BLaER1 (cell line): ENCODE results near the gene VIM.
A peak's percentile ranks its signal among the peaks of the same experiment; 100 is the strongest.

ENCODE experiments used
- H3K27ac ChIP-seq: shearing (Covaris generic); formaldehyde crosslinking; 2 replicates; pipeline ENCODE4 v1.8.1; 2022
- H3K27me3 ChIP-seq: shearing (Covaris generic); formaldehyde crosslinking; 2 replicates; pipeline ENCODE4 v1.8.1; 2022
- H3K36me3 ChIP-seq: shearing (Covaris generic); formaldehyde crosslinking; 2 replicates; pipeline ENCODE4 v1.8.1; 2022
- H3K4me1 ChIP-seq: shearing (Covaris generic); formaldehyde crosslinking; 2 replicates; pipeline ENCODE4 v1.8.1; 2022
- H3K4me2 ChIP-seq: shearing (Covaris generic); formaldehyde crosslinking; 2 replicates; pipeline ENCODE4 v1.8.1; 2022
- H3K4me3 ChIP-seq: shearing (Covaris generic); formaldehyde crosslinking; 2 replicates; pipeline ENCODE4 v1.8.1; 2022
- H3K9ac ChIP-seq: shearing (Covaris generic); formaldehyde crosslinking; 2 replicates; pipeline ENCODE4 v1.8.1; 2022
- H3K9me3 ChIP-seq: shearing (Covaris generic); formaldehyde crosslinking; 2 replicates; pipeline ENCODE4 v1.8.1; 2022
- H4K20me1 ChIP-seq: shearing (Covaris generic); formaldehyde crosslinking; 2 replicates; pipeline ENCODE4 v1.8.1; 2022
- Cebpa-rat ChIP-seq: shearing (Covaris generic); IDR thresholded peaks from 2 replicates; pipeline ENCODE4 v1.8.1; 2022

Gene VIM

DNA sequence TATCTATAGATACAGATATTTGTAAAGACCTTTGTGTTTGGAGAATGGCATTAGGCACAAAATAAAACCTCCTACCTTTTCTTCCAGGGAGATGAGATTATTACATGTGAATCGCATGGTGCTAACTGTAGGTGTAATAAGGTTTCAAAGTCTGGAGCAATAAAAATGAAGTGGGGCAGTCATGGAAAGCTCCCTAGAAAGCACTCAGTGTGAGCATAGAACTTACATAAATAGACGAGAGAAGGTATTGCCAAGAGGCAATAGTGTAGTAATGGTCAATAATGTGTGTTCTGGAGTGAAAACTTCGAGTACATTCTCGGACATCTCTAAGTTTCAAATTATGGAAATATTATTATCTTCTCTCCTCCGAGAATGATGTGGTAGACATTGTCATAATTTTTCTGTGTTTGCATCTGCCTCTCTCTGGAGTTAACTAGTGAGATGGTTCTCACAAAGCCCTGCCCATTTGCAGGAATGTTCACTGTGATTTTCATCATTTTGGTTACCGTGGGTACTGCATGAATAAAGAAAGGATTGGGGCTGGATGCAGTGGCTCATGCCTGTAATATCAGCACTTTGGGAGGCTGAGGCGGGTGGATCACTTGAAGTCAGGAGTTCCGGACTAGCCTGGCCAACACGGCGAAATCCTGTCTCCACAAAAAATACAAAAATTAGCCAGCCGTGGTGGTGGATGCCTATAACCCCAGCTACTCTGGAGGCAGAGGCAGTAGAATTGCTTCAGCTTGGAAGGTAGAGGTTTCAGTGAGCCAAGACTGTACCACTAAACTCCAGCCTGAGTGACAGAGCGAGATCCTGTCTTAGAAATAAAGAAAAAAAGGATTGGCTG lies 10.6 kb downstream of the VIM start:
- no peak overlapping the region for H3K27ac ChIP-seq
- TF ChIP-seq Cebpa-rat, result no peak

DNA sequence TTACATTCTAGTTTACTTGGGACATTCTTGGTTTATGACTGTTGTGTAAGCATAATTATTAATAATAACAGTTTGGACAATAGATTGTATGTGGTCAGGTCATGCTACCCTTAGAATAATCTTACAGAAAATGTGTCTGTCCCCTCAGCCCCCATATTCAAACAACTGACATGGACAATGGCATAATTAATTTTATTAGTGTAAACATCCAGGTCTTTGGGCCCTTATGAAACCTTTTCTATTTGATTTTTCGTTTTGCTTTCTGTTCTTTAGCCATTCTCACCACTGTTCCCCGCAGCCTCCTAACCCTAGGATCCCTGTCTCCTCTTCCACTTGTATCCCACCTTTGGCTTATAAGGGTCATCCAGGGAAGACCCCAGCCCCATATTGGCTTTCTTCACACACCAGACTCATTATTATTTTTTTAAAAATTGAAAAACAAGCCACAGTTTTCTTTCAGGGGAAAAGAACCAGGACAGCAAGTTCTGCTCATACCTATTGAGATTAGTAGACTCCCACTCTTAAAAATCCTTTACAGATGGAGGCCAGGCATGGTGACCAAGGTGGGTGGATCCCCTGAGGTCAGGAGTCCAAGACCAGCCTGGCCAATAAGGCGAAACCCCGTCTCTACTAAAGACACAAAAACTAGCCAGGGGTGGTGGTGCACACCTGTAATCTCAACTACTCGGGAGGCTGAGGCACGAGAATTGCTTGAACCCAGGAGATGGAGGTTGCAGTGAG lies 11.5 kb downstream of the VIM start:
- H3K27ac ChIP-seq, result no peak overlapping the region
- peaks cover 40% of the 10 kb centered on the region for H3K36me3 ChIP-seq
- TF ChIP-seq Cebpa-rat, result no peak
- H3K4me1 ChIP-seq, result peaks cover 7% of the 10 kb centered on the region; the same call in 1 of the 2 replicates
- no peaks in the 10 kb centered on the region for H3K9me3 ChIP-seq
- no peak overlapping the region for H3K4me2 ChIP-seq
- peaks cover 38% of the 10 kb centered on the region for H4K20me1 ChIP-seq
- H3K27me3 ChIP-seq, result no peaks in the 10 kb centered on the region
- H3K4me3 ChIP-seq, result no peak overlapping the region
- no peak overlapping the region for H3K9ac ChIP-seq

More for the DNA sequence above, 10.6 kb downstream of the VIM start:
- Histone ChIP-seq H3K9me3 (no peaks in the 10 kb centered on the region), H3K36me3 (peaks cover 49% of the 10 kb centered on the region), H3K4me1 (peaks cover 16% of the 10 kb centered on the region; the same call in 1 of the 2 replicates), H3K4me3 (no peak overlapping the region), H3K27me3 (no peaks in the 10 kb centered on the region), H3K9ac (no peak overlapping the region), H3K4me2 (no peak overlapping the region), H4K20me1 (peaks cover 46% of the 10 kb centered on the region)

DNA sequence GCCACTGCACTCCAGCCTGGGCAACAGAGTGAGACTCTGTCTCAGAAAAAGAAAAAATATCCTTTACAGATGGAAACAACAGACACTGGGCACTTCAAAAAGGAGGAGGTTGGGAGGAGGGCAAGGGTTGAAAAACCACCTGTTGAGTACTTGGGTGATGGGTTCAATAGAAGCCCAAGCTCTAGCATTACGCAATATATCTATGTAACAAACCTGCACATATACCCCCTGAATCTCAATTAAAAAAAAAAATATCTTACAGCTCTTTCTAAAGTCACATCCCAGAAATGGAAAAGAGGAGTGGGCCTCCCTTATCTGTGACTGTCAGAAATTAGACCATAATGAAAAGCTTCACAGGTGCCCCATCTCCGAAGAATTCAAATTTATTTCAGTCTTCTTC lies 12.1 kb downstream of the VIM start:
- H3K4me2 ChIP-seq, result no peak overlapping the region
- H3K4me3 ChIP-seq, result no peak overlapping the region
- H3K9ac ChIP-seq, result no peak overlapping the region
- peak; percentile 82 for TF ChIP-seq Cebpa-rat
- H3K27ac ChIP-seq, result no peak overlapping the region
- H3K4me1 ChIP-seq, result peaks cover 1% of the 10 kb centered on the region; the same call in 1 of the 2 replicates
- H4K20me1 ChIP-seq, result peaks cover 32% of the 10 kb centered on the region
- no peaks in the 10 kb centered on the region for H3K9me3 ChIP-seq
- H3K27me3 ChIP-seq, result no peaks in the 10 kb centered on the region
- H3K36me3 ChIP-seq, result peaks cover 35% of the 10 kb centered on the region

- H3K9me3 ChIP-seq, result no peaks in the 10 kb centered on the region
- no peak for TF ChIP-seq Cebpa-rat
- H3K27me3 ChIP-seq, result no peaks in the 10 kb centered on the region
- peaks cover 27% of the 10 kb centered on the region for H4K20me1 ChIP-seq
- no peak overlapping the region for H3K4me3 ChIP-seq
- no peak overlapping the region for H3K9ac ChIP-seq
- no peaks in the 10 kb centered on the region for H3K4me1 ChIP-seq
- no peak overlapping the region for H3K4me2 ChIP-seq
- peaks cover 29% of the 10 kb centered on the region for H3K36me3 ChIP-seq
- H3K27ac ChIP-seq, result no peak overlapping the region
These were observed 12.6 kb downstream of the VIM start for GRCh38 chr10:17240616-17241015.

DNA sequence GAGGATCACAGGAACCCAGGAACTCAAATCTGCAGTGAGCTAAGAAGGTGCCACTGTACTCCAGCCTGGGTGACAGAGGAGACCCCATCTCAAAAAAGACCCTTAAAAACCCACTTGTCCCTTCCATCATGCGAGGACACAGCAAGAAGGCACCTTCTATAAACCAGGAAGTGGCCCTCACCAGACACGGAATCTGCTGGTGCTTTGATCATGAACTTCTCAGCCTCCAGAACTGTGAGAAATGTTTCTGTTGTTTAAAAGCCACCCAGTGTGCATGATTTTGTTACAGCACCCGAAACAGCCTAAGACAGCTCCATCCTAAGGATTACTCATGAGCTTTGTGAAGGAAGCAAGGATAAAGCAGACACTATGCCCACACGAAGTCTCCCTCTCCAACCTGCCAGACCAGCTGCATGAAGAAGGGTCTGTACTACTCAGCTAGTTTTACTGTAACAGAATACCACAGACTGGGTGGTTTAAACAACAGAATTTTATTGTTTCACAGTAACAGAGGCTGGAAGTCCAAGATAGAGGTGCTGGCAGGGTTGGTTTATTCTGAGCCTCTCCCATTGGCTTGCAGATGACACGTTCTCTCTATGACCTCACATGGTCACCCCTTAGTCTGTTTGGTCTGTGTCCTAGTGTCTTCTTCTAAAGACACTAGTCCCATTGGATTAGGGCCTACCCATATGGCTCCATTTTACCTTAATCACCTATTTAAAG lies 13.7 kb downstream of the VIM start:
- Histone ChIP-seq H4K20me1 (peaks cover 15% of the 10 kb centered on the region; the same call in 1 of the 2 replicates), H3K9ac (no peak overlapping the region), H3K4me2 (no peak overlapping the region), H3K36me3 (peaks cover 18% of the 10 kb centered on the region), H3K4me3 (no peak overlapping the region), H3K27me3 (no peaks in the 10 kb centered on the region), H3K27ac (no peak overlapping the region), H3K9me3 (0 out of 2 replicates have a peak, but pooled peaks cover under 1% of the 10 kb centered on the region), H3K4me1 (no peaks in the 10 kb centered on the region)
- TF ChIP-seq Cebpa-rat, result no peak

GRCh38 chr10:17244700-17245365 lies 16.8 kb downstream of the VIM start:
- Histone ChIP-seq H3K9me3 (peaks cover 13% of the 10 kb centered on the region), H3K4me2 (no peak overlapping the region), H3K27me3 (no peaks in the 10 kb centered on the region), H4K20me1 (no peaks in the 10 kb centered on the region), H3K4me1 (no peaks in the 10 kb centered on the region), H3K36me3 (no peaks in the 10 kb centered on the region), H3K4me3 (no peak overlapping the region), H3K27ac (no peak overlapping the region), H3K9ac (no peak overlapping the region)
- no peak for TF ChIP-seq Cebpa-rat

DNA sequence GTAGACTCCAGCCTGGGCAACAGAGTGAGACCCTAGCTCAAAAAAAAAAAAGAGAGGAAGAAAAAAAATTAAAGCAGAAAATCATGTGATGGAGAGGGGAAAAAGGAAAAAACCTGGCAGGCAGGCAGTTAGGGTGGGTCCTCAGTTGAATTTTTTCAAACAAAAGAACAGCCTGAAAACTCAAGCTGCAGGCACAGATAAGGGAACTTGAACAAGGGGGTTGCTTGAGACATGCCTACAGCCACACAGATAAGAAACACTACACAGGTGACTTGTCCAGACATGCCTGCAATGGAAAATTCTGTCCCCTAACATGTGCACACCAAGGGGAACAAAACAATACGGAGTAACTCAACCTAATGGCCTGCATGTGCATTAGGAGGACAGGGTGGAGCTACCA lies 19.2 kb downstream of the VIM start:
- Histone ChIP-seq H3K27ac (no peak overlapping the region), H4K20me1 (no peaks in the 10 kb centered on the region), H3K4me2 (no peak overlapping the region), H3K9ac (no peak overlapping the region), H3K9me3 (peaks cover 13% of the 10 kb centered on the region), H3K4me1 (no peaks in the 10 kb centered on the region), H3K36me3 (no peaks in the 10 kb centered on the region), H3K4me3 (no peak overlapping the region), H3K27me3 (no peaks in the 10 kb centered on the region)
- no peak for TF ChIP-seq Cebpa-rat

DNA sequence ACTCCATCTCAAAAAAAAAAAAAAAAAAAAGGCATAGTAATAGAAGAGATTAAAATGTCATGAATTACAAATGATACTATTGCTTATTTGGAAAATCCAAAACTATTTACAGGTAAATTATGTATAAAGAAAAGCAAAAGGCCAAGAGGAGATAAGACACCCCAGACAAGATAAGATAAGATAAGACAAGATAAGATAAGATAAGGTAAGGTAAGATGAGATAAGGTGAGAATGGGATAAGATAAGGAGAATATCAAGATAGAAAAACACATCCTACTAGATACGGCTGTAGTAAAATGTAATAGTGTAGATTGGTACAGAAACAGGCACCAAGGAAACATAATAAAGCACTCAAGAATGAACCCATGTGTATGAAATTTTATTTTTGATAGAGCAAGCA lies 20.9 kb downstream of the VIM start:
- no peaks in the 10 kb centered on the region for H3K27me3 ChIP-seq
- peaks cover 17% of the 10 kb centered on the region for H3K9me3 ChIP-seq
- H3K36me3 ChIP-seq, result no peaks in the 10 kb centered on the region
- no peak overlapping the region for H3K27ac ChIP-seq
- H3K4me3 ChIP-seq, result no peak overlapping the region
- TF ChIP-seq Cebpa-rat, result no peak
- H3K9ac ChIP-seq, result no peak overlapping the region
- H3K4me1 ChIP-seq, result no peaks in the 10 kb centered on the region
- H4K20me1 ChIP-seq, result no peaks in the 10 kb centered on the region
- H3K4me2 ChIP-seq, result no peak overlapping the region

DNA sequence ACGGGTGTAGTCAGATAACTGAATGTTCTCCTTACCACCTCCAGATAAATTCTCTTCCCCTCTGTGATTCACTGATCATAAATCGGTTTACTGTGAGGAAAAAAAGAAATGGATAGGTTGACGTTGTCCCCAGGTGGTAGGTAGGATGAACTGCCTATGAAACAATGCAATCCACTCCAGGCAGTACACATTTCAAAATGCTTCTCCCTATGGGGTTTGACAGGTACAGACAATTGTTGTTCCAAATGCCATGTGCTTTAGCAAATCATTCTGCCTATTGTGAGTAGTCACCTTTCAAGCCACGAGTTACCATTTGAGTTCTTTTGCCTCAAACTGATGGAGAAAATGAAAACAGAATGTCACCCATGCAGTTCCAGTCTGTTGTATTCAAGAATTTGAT lies 21.8 kb downstream of the VIM start:
- Histone ChIP-seq H3K9ac (no peak overlapping the region), H3K4me2 (no peak overlapping the region), H3K9me3 (peaks cover 26% of the 10 kb centered on the region), H3K4me3 (no peak overlapping the region), H3K27ac (no peak overlapping the region), H3K27me3 (no peaks in the 10 kb centered on the region), H3K4me1 (no peaks in the 10 kb centered on the region), H3K36me3 (no peaks in the 10 kb centered on the region), H4K20me1 (no peaks in the 10 kb centered on the region)
- no peak for TF ChIP-seq Cebpa-rat
